GM12874 (cell line): ENCODE results near the gene SLAMF8.

Experiments
- TF ChIP-seq, protein P1 (sequence below): IDR thresholded peaks from 2 replicates; pipeline ENCODE4 v1.5.1; 2011; ENCODE audit warnings: low read depth, mild to moderate bottlenecking, control low read depth, low read length, moderate library complexity; ENCODE audit not compliant: insufficient read depth

The SLAMF8 gene

DNA sequence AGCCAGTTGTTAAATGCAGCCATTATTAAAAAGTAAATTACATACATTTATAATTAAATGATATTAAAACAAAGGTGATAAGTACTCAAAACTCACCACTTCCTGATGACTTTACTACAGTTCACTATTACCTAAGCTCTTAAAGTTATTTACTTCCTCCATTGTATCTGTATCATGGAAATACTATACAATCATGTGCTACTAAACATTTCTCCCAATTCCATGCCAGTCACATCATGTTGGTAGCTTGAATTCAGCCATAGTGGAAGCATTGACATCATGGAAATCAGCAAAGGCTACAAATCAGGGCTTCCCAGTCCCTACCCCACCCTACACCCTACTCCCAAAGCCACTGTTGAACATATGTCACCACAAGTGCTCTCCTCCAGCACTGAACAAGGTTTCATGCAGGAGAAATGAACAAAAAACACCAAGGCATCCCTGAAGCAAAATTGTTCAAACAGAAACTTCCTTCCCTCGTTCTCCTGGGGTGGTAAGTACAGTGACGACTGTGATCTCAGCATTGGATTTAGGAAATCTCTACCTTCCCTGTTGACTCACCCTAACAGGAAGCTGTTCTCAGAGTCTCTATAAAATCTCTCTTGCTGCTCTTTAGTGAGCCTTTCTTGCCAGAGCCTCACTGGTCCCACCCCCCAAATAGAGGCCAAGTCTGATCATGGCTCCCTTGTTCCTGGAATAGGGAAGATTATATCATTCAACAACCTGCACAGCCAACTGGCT, 23.1 kb downstream of the SLAMF8 start:
- TF ChIP-seq, protein P1, sequence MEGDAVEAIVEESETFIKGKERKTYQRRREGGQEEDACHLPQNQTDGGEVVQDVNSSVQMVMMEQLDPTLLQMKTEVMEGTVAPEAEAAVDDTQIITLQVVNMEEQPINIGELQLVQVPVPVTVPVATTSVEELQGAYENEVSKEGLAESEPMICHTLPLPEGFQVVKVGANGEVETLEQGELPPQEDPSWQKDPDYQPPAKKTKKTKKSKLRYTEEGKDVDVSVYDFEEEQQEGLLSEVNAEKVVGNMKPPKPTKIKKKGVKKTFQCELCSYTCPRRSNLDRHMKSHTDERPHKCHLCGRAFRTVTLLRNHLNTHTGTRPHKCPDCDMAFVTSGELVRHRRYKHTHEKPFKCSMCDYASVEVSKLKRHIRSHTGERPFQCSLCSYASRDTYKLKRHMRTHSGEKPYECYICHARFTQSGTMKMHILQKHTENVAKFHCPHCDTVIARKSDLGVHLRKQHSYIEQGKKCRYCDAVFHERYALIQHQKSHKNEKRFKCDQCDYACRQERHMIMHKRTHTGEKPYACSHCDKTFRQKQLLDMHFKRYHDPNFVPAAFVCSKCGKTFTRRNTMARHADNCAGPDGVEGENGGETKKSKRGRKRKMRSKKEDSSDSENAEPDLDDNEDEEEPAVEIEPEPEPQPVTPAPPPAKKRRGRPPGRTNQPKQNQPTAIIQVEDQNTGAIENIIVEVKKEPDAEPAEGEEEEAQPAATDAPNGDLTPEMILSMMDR = no peak

DNA sequence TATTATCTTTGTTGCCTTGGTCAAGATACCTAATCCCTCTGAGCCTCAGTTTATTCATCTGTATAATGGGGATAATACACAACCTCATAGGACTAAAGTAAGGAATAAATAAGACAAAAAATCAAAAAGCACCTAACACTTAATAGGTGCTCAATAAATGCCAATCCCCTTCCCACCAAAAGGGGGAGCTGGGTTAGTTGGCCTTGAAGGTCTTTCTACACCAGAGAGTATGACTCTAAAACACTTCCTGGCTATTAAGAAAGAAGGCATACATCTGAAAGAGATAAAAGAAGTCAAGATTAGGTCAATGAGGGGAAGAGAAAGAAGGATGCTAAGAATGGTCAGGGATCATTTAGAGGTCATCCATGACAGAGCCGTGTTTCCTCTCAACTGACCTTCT, 24.7 kb downstream of the SLAMF8 start:
- TF ChIP-seq, protein P1 = peak; percentile 25; the same call in 1 of the 2 replicates

DNA sequence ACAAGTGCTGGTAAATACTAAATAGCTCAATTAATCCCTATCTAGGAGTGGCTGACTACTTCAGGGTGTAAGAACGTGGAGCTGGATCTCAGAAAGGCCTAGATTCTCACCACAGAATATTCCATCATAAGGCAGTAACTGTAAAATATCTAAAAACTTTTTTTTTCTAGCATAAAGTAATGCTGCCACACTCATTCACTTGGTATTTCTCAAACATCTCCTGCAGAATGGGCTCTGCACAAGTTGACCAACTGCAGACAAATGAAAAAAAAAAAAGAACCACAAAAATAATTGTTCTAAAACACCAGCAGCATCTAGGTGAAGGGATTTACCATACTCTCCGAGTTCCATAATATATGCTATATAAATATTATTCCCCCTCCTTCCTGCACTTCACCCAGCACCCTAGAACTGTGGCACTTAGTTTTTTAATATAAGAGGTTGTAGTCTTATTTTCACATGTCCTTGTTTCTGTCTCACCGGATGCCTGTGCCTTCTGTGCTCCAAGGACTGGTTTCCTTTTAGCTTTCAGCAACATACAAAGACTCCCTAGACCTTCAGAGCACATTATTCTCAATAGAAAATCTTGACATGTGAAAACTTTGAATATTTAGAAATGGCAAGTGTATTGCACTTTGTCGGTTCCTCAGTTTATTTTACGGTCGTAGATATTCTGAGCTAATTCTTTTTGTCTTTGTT, 26.9 kb downstream of the SLAMF8 start:
- TF ChIP-seq, protein P1 = no peak

DNA sequence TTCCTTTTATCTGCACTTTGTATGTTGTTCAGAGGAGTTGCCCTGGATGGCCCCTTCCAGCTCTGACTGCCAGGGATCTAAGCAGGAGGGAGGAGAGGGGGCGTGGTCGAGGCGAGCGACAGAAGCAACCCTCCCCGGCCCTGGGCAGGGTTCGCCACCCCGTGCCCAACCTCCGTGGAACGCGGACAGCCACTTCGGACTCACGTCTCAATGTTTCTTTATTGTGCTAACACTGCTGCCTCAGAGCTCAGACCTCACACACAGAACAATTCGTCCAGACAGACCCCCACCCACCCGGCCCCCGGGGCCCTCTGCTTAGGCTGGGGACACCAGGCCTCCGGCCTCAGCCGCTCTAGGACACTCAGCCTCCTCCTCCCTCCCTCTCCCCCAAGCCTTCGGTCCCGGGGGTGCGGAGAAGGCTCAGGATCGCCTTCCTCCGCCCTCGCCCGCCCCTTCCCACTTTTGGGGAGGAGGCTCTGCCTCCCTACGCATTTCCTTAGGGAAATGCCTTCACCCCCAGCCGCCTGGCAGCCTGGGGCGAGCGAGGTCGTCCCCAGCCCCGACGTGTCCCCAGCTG, 27.5 kb downstream of the SLAMF8 start:
- TF ChIP-seq, protein P1 = no peak

DNA sequence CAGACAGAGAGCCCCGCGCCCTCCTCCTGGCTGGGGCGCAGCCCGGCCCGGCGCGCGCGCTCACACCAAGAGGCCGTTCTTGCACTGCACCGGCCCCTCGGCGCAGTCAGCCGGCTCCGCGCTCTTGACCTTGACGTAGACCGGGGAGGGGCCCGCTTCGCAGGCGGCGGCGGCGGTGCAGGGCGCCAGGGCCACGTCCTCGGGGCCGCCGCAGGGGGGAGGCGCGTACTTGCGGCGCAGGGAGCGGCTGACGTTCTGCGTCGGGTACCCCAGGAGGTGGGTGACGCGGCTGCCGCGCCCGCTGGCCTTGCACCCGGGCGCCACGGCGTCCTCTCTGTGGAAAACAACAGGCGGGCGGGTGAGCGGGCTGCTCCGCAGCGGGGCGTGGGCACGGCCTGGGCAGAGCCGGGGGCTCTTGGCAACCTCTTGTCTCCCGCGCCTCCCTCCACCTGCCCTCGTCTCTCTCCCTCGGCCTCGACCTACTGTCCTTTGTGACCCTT, 28.1 kb downstream of the SLAMF8 start:
- TF ChIP-seq, protein P1 = no peak

DNA sequence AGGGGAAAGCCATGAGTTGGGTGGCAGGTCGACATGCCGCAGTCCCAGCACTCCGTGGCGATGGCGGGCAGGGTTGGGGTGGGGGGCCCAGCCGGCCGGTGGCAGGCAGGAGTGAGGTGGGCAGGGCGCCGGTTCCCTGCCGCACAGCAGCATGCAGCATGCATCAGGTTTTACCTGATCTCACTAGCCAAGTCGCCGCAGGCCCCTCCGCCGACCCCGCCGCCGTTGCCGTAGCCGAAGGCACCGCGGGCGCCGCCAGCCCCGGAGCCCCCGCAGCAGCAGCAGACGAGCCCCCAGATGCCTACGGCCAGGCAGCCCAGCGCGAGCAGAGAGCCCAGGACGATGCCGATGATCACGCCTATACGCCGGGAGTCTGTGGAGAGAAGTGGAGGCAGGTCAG, 29.0 kb downstream of the SLAMF8 start:
- TF ChIP-seq, protein P1 = no peak

DNA sequence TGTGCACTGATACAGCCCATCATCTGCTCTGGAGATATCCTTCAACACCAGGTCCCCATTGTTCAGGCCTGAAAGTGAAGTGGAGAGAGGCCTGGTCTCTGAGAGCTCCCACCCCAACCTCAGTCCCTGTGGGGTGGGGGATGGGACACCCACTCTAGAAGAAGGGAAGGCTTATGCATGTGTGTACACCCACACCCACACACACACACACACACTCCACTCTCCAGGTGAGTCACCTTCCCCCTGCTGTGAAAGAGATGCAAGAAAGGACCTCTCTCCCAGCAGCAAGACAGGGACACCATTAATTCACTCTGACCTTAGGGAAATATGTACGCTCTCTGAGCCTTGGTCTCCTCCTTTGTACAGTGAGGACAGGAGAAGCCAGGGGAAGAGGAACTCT, 29.9 kb downstream of the SLAMF8 start:
- TF ChIP-seq, protein P1 = no peak
